Prostate gland (tissue), 2 donors: ENCODE results near the gene KDELR1. TPM values are rescaled to one million over a fixed set of nuclear protein-coding genes. Genes with fewer than 3 reads are reported as not detected.

ENCODE experiments used
- DNase-seq: peaks from one replicate; pipeline ENCODE4 v3.0.0-alpha.2; 2019; ENCODE audit warnings: low spot score
- H3K27ac ChIP-seq, 2 donors: fragments of 200-600 bp; sonication (generic); 2 replicates each; pipeline ENCODE4 v1.5.1; 2017 to 2019
- H3K27me3 ChIP-seq: fragments of 200-600 bp; sonication (generic); replicated peaks from 2 replicates; pipeline ENCODE4 v1.5.1; 2019; ENCODE audit not compliant: insufficient read depth
- H3K36me3 ChIP-seq, 2 donors: fragments of 200-600 bp; sonication (generic); 1 replicate in 1 of 2; 2 replicates in 1 of 2; pipeline versions ENCODE4 v1.5.1 to v1.8.1; 2017 to 2019
- H3K4me1 ChIP-seq: fragments of 200-600 bp; sonication (generic); replicated peaks from 2 replicates; pipeline ENCODE4 v1.5.1; 2019
- H3K4me3 ChIP-seq, 2 donors: fragments of 200-600 bp; sonication (generic); 2 replicates each; pipeline ENCODE4 v1.5.1; 2017 to 2019
- H3K9me3 ChIP-seq: fragments of 200-600 bp; sonication (generic); 2 replicates; pipeline ENCODE4 v1.5.1; 2017
- POLR2A ChIP-seq: fragments of 450-650 bp; IDR thresholded peaks from one replicate; pipeline ENCODE4 v1.6.1; 2016; ENCODE audit warnings: antibody characterized with exemption, mild to moderate bottlenecking
- POLR2AphosphoS5 ChIP-seq: sonication (generic); formaldehyde crosslinking; IDR thresholded peaks from one replicate; pipeline ENCODE4 v1.6.1; 2017; ENCODE audit warnings: antibody characterized with exemption
- WGBS: methylation state at CpG from one replicate; pipeline ENCODE4 v1.1.5; 2018; 5-methylcytosine and 5-hydroxymethylcytosine counted together
- intact Hi-C: fragments of 100-400 bp; cut with DNase I; formaldehyde crosslinking; loops from one replicate; pipeline ENCODE4 v1.14.2; 2022
- total RNA-seq, 2 donors: library from RNA; depleted of rRNA; stranded (reverse); fragments of >200 nt; gene quantifications; one replicate each; pipeline ENCODE4 v1.1.0, GENCODE V29; 2016
- TF ChIP-seq, protein P1 (sequence below), 4 experiments: fragments of 200-600 bp in 2 of 4; fragments of 450-650 bp in 2 of 4; sonication (generic) in 2 of 4; IDR thresholded peaks; 1 replicate in 3 of 4; 2 replicates in 1 of 4; pipeline ENCODE4 v1.5.1; 2016 to 2019; ENCODE audit warnings: antibody characterized with exemption in 4 of 4, mild to moderate bottlenecking in 2 of 4, moderate library complexity in 2 of 4

The KDELR1 gene
- total RNA-seq, 2 donors from 2014 or later = 153 to 179 TPM

DNA sequence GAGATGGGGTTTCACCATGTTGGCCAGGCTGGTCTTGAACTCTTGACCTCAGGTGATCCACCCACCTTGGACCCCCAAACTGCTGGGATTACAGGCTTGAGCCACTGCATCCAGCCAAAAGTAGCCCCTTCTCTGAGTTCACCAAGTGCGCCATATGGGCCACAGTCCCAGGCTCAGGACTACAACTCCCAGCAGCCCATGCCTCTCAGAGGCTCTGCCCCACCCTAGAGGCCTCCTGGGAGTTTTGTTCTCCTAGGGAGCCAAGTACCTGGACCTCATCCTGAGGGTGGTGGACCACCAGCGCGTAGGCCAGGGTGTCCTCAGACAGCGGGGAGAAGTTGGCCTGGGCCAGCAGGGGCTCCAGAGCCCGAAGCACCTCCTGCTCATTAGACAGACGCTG, 46.5 kb downstream of the KDELR1 start:
- WGBS = 100% methylated on average over 6 of the region's 6 CpGs
- no peaks in the 10 kb centered on the region for H3K4me1 ChIP-seq
- DNase-seq = no peak
- no peak overlapping the region for H3K4me3 ChIP-seq
- intact Hi-C loops = no loop called here
- H3K27me3 ChIP-seq = no peaks in the 10 kb centered on the region
- TF ChIP-seq POLR2AphosphoS5 (no peak), POLR2A (no peak)
- TF ChIP-seq, protein P1, sequence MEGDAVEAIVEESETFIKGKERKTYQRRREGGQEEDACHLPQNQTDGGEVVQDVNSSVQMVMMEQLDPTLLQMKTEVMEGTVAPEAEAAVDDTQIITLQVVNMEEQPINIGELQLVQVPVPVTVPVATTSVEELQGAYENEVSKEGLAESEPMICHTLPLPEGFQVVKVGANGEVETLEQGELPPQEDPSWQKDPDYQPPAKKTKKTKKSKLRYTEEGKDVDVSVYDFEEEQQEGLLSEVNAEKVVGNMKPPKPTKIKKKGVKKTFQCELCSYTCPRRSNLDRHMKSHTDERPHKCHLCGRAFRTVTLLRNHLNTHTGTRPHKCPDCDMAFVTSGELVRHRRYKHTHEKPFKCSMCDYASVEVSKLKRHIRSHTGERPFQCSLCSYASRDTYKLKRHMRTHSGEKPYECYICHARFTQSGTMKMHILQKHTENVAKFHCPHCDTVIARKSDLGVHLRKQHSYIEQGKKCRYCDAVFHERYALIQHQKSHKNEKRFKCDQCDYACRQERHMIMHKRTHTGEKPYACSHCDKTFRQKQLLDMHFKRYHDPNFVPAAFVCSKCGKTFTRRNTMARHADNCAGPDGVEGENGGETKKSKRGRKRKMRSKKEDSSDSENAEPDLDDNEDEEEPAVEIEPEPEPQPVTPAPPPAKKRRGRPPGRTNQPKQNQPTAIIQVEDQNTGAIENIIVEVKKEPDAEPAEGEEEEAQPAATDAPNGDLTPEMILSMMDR (IDR thresholded peaks at IDR 0.05) = no peak
- H3K36me3 ChIP-seq = no peaks in the 10 kb centered on the region
- H3K9me3 ChIP-seq = no peaks in the 10 kb centered on the region
- no peak overlapping the region for H3K27ac ChIP-seq

DNA sequence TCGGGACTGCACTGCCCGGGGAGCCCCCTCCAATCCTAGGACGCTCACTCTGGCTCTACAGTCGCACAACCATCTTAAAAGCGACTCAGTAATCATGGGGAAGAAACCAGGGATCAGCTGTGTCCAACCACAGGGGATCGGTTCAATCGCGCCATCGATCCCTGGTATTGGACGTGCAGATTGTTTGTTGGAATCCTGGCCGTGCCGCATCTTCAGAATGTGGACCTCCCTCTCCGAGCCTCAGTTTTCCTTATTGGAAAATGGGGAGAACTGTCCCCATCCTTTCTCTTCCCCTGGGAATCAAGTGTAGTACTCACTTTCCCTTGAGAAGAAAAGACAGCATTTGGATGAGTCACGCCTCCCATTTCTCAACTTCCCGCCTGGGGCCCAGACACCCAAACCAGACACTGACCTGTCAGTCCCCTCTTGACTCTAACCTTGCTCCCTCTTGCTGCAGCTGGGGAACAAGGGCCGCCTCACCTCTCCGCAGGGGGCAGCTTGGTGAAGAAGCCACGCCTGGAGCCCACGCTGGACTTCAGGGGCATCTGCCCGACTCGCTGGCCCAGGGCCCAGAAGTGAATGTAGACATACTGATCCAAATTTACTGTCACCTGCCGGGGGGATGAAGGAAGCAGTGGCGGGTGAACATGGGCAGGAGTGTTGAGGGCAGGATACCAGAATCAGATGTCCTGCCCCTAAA, 48.4 kb downstream of the KDELR1 start:
- DNase-seq = no peak
- no peaks in the 10 kb centered on the region for H3K27me3 ChIP-seq
- TF ChIP-seq POLR2AphosphoS5 = no peak
- H3K27ac ChIP-seq = no peak overlapping the region
- 96% methylated on average over 23 of the region's 23 CpGs for WGBS
- intact Hi-C loops = no loop called here
- no peak overlapping the region for H3K4me3 ChIP-seq
- H3K36me3 ChIP-seq = no peaks in the 10 kb centered on the region
- no peaks in the 10 kb centered on the region for H3K9me3 ChIP-seq
- H3K4me1 ChIP-seq = no peaks in the 10 kb centered on the region

DNA sequence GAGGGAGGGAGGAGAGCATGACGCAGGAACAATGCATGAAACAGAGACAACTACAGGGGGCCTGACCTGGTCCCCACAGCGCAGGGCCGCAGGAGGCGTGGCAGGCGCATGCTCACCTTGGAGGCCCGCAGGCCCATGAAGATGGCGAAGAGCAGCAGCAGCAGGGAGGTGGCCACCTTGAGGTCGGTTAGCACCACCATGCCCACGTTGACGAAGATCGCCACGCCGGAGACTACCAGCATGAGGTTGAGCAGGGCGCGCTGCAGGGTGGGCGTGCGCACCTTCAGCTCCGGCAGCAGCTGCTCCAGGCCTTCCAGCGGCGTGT, 49.0 kb downstream of the KDELR1 start:
- WGBS = 91% methylated on average over 18 of the region's 20 CpGs

DNA sequence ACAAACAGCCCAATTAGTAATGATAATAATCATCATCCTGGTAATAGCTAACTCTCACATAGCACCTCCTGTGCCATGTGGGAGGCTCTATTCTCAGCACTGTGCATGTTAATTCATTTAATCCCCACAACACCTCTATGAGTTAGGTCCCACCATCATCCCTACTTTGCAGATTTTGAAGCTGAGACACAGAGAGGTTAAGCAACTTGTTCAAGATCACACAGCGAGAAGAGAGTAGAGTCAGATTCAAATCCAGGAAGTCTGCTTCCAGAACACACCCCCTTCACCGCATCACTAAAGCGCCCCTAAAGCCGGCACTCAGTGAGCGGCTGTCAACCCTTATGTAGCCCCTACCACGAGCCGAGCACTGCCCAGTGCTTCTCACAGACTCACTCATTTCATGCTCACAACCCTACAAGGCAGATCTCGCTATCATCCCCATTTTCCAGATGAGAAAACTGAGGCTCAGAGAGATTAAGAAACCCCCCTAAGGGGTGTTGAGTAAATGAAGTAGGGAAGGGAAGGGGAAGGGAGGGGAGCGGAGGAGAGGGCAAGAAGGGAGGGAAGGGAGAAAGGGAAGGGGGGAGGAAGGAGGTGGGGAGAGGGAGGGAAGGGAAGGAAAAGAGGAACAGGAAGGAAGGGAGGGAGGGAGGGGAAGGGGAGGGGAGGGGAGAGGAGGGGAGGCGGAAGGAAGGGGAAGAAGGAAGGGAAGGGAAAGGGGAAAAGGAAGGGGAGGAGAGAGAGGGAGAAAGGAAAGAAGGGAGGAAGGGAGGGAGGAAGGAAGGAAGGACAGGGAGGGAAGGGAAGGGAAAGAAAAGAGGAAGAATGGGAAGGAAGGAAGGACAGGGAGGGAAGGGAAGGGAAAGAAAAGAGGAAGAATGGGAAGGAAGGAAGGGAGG, 49.6 kb downstream of the KDELR1 start:
- no peak for DNase-seq
- H3K4me1 ChIP-seq = no peaks in the 10 kb centered on the region
- no peaks in the 10 kb centered on the region for H3K27me3 ChIP-seq
- no peaks in the 10 kb centered on the region for H3K9me3 ChIP-seq
- intact Hi-C loops = no loop called here
- no peak overlapping the region for H3K4me3 ChIP-seq
- TF ChIP-seq POLR2A = no peak
- TF ChIP-seq, protein P1 (IDR thresholded peaks at IDR 0.05) = no peak
- TF ChIP-seq POLR2AphosphoS5 = no peak
- no peak overlapping the region for H3K27ac ChIP-seq
- WGBS = 93% methylated on average over 10 of the region's 10 CpGs
- no peaks in the 10 kb centered on the region for H3K36me3 ChIP-seq

More for the DNA sequence above, 49.0 kb downstream of the KDELR1 start:
- TF ChIP-seq POLR2AphosphoS5 (no peak), POLR2A (no peak)
- TF ChIP-seq, protein P1 (IDR thresholded peaks at IDR 0.05) = no peak
- no peaks in the 10 kb centered on the region for H3K36me3 ChIP-seq
- no peak overlapping the region for H3K4me3 ChIP-seq
- H3K27ac ChIP-seq = no peak overlapping the region
- no peaks in the 10 kb centered on the region for H3K4me1 ChIP-seq
- no peaks in the 10 kb centered on the region for H3K27me3 ChIP-seq
- H3K9me3 ChIP-seq = no peaks in the 10 kb centered on the region
- intact Hi-C loops = no loop called here
- DNase-seq = no peak

DNA sequence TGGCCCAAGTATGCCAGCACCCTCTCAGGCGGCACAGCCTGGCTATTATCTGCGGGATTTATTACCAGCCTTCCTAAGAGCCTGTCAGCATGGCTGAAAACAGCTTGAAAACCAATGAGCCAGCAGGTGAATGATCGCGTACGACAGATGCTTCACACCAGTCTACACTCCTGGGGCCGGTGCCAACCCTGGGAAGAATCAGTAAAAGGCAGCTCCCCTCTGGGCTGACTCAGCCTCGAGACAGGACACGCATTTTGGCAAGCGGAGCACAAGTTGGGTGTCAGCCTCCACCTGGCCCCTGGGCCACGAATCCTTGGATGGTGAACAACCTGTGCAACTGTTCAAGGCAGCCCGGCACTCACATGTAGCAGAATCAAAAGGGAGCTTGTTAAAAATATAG, 50.4 kb downstream of the KDELR1 start:
- H3K27ac ChIP-seq = no peak overlapping the region
- no peaks in the 10 kb centered on the region for H3K9me3 ChIP-seq
- H3K27me3 ChIP-seq = no peaks in the 10 kb centered on the region
- intact Hi-C loops = no loop called here
- H3K4me3 ChIP-seq = no peak overlapping the region
- DNase-seq = no peak
- no peaks in the 10 kb centered on the region for H3K4me1 ChIP-seq
- H3K36me3 ChIP-seq = no peaks in the 10 kb centered on the region
- WGBS = 62% methylated on average over 11 of the region's 11 CpGs
- no peak for TF ChIP-seq POLR2AphosphoS5
- TF ChIP-seq POLR2A = no peak
- TF ChIP-seq, protein P1 (IDR thresholded peaks at IDR 0.05) = no peak
